ENCODE data around the gene ATP7A. TPM values are rescaled to one million over a fixed set of nuclear protein-coding genes. Genes with fewer than 3 reads are reported as not detected.

ATP7A gene
- total and polyA plus RNA-seq, 9 of the 15 experiments (the other 6 are each of a cell fraction or from before 2014, with no cell fraction given): 7.8 to 22.7 (median 11.6) TPM

DNA sequence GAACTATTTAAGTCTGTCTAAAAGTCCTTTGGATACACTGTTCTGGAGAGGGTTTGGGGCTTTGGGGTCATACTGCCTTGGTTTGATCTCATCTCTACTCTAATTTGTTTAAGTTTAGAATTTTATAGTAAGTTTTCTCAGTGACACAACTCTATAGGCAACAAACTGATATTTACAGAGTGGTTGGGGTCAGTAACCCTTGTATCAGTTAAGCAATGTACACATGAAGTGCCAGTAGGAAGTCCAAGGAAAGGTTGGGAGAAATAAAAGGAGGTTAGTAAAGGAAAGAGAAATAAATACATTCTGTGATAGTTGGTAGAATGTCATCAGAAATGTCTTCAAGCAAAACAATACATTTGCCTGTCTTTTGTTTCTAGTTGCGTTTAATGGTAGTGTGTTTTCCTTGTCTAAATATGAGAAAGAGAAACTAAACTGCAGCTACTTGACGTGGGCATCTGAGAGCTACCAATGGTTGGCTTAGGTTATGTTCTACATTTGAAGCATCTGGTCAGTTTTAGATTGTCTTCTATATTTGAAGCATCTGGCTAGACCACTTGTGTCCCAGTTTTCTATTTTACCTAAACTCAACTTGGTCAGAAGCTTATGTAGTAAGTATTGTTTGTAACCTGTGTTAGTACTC, 6.9 kb downstream of the ATP7A start:
- H3K9me1 ChIP-seq (ENCODE audit: control insufficient read depth, insufficient read depth, low read length): no peaks in the 10 kb centered on the region
- no peaks in the 10 kb centered on the region for H3K27me3 ChIP-seq (ENCODE audit: control insufficient read depth in 2 of 2, insufficient read depth in 2 of 2, low read length in 2 of 2)
- H3K27ac ChIP-seq (ENCODE audit: extremely low read depth, low read depth, low read length): peak overlapping the region; percentile 30; the same call in 1 of the 3 replicates
- CTCF ChIA-PET (ENCODE audit: low intra/inter-chr PET ratio): no interaction called here
- H3K4me1 ChIP-seq (replicated peaks in 1 of 2; ENCODE audit: control insufficient read depth in 2 of 2, insufficient read depth in 2 of 2, low read length in 2 of 2): peaks cover 4 to 5% of the 10 kb centered on the region in 2 experiments; a peak in 3 of 5 replicates
- H3K9ac ChIP-seq (ENCODE audit: insufficient read depth in 1 of 2, low read depth in 2 of 2, low read length in 2 of 2): no peak overlapping the region
- TF ChIP-seq, protein P1, sequence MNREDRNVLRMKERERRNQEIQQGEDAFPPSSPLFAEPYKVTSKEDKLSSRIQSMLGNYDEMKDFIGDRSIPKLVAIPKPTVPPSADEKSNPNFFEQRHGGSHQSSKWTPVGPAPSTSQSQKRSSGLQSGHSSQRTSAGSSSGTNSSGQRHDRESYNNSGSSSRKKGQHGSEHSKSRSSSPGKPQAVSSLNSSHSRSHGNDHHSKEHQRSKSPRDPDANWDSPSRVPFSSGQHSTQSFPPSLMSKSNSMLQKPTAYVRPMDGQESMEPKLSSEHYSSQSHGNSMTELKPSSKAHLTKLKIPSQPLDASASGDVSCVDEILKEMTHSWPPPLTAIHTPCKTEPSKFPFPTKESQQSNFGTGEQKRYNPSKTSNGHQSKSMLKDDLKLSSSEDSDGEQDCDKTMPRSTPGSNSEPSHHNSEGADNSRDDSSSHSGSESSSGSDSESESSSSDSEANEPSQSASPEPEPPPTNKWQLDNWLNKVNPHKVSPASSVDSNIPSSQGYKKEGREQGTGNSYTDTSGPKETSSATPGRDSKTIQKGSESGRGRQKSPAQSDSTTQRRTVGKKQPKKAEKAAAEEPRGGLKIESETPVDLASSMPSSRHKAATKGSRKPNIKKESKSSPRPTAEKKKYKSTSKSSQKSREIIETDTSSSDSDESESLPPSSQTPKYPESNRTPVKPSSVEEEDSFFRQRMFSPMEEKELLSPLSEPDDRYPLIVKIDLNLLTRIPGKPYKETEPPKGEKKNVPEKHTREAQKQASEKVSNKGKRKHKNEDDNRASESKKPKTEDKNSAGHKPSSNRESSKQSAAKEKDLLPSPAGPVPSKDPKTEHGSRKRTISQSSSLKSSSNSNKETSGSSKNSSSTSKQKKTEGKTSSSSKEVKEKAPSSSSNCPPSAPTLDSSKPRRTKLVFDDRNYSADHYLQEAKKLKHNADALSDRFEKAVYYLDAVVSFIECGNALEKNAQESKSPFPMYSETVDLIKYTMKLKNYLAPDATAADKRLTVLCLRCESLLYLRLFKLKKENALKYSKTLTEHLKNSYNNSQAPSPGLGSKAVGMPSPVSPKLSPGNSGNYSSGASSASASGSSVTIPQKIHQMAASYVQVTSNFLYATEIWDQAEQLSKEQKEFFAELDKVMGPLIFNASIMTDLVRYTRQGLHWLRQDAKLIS (CRISPR knock-in tag; IDR thresholded peaks at IDR 0.05): no peak
- TF ChIP-seq TRIM28 (IDR thresholded peaks at IDR 0.05) (no peak), SMARCC2 (IDR thresholded peaks at IDR 0.05; ENCODE audit: low read depth) (no peak), FOXA3 (CRISPR knock-in tag; conservative IDR thresholded peaks at IDR 0.05 in 1 of 2, IDR thresholded peaks at IDR 0.05 in 1 of 2) (0 out of 4 replicates have a peak, but pooled peaks of 1 of the 2 experiments have one; percentile 27)
- FAIRE-seq: no peak
- ATAC-seq: no peak; the same call in 2 of the 3 replicates
- H3K79me2 ChIP-seq (ENCODE audit: control insufficient read depth, insufficient read depth, low read length): peaks cover 96% of the 10 kb centered on the region
- H3K4me3 ChIP-seq: no peak overlapping the region
- 5% methylated on average over 2 of the region's 2 CpGs for WGBS (ENCODE audit: insufficient coverage, low coverage, missing lambda C conversion rate)
- POLR2A ChIA-PET: no interaction called here
- intact Hi-C loops (cut with micrococcal nuclease) (loop anchor here (2.0 to 5.0 kb wide), 3 partner anchors 19 to 191 kb away; no protein-coding TSS in a partner anchor), in situ Hi-C loops (cut with MboI) (no loop called here)
- no peak overlapping the region for H2AFZ ChIP-seq (ENCODE audit: low read depth, low read length)
- no TSS peak for BruUV-seq (replicated peaks)
- H3K9me3 ChIP-seq (replicated peaks; ENCODE audit: control insufficient read depth, insufficient read depth, low read depth, low read length): no peaks in the 10 kb centered on the region
- H3K36me3 ChIP-seq (ENCODE audit: control insufficient read depth, insufficient read depth, low read length): no peaks in the 10 kb centered on the region
- peak overlapping the region; percentile 46 for H3K4me2 ChIP-seq (ENCODE audit: insufficient read depth, low read length)
- peaks cover 12% of the 10 kb centered on the region; the same call in 1 of the 2 replicates for H4K20me1 ChIP-seq (replicated peaks; ENCODE audit: control insufficient read depth, insufficient read depth, low read length)
- DNase-seq (ENCODE audit: extremely low read depth in 1 of 4, low spot score in 3 of 4): no peak

Data from K562 (cell line).